Measurements from ENCODE around the gene HLF.

HLF gene

GRCh38 chr17:55284944-55285339 is 20.2 kb downstream of the HLF start:
- H3K9me3 ChIP-seq (ENCODE audit: control insufficient read depth, low read length), result no peaks in the 10 kb centered on the region
- no peak for DNase-seq
- H2BK5ac ChIP-seq (ENCODE audit: low read depth, low read length, poor library complexity, severe bottlenecking), result no peak overlapping the region
- no peaks in the 10 kb centered on the region for H3K4me1 ChIP-seq (ENCODE audit: control insufficient read depth, insufficient read depth, low read depth, low read length)
- H3K18ac ChIP-seq (ENCODE audit: low read depth in 1 of 2, low read length in 2 of 2), result no peak overlapping the region
- H3K23ac ChIP-seq (ENCODE audit: low read length in 2 of 2), result no peak overlapping the region
- no peak overlapping the region for H2AFZ ChIP-seq (ENCODE audit: low read depth, low read length)
- H2BK15ac ChIP-seq (ENCODE audit: low read depth, poor library complexity, severe bottlenecking), result no peak overlapping the region
- H3K9ac ChIP-seq (ENCODE audit: low read length), result no peak overlapping the region
- no peak overlapping the region for H2AK5ac ChIP-seq (ENCODE audit: low read length, severe bottlenecking)
- no peak overlapping the region for H3K4ac ChIP-seq (ENCODE audit: low read depth in 1 of 2, low read length in 2 of 2)
- H3K14ac ChIP-seq (ENCODE audit: low read length in 2 of 2), result no peak overlapping the region
- 67% methylated on average over 1 of the region's 2 CpGs for WGBS
- H4K91ac ChIP-seq (ENCODE audit: low read length), result no peak overlapping the region
- H3K36me3 ChIP-seq (ENCODE audit: control insufficient read depth in 1 of 2, insufficient read depth in 2 of 2, low read depth in 1 of 2, low read length in 2 of 2), result no peaks in the 10 kb centered on the region
- no peak overlapping the region for H2BK120ac ChIP-seq (ENCODE audit: low read depth, low read length)
- H3K4me3 ChIP-seq (ENCODE audit: insufficient read depth in 1 of 2, low read depth in 1 of 2, low read length in 2 of 2), result no peak overlapping the region
- H3K27me3 ChIP-seq (ENCODE audit: control insufficient read depth in 1 of 2, insufficient read depth in 1 of 2, low read length in 2 of 2), result no peaks in the 10 kb centered on the region
- H3K4me2 ChIP-seq (ENCODE audit: low read length, poor library complexity, severe bottlenecking), result no peak overlapping the region
- H2BK12ac ChIP-seq (ENCODE audit: low read length in 2 of 2), result no peak overlapping the region
- no peak overlapping the region for H3K27ac ChIP-seq (ENCODE audit: low read length, poor library complexity, severe bottlenecking)
- no peaks in the 10 kb centered on the region for H3K79me1 ChIP-seq (replicated peaks; ENCODE audit: low read length, poor library complexity, severe bottlenecking)
- no peak overlapping the region for H4K8ac ChIP-seq (ENCODE audit: low read length)

GRCh38 chr17:55285340-55286301 is 20.9 kb downstream of the HLF start:
- WGBS, result 78% methylated on average over 11 of the region's 11 CpGs
- no peak overlapping the region for H2BK15ac ChIP-seq (ENCODE audit: low read depth, poor library complexity, severe bottlenecking)

GRCh38 chr17:55286681-55287589 is 22.2 kb downstream of the HLF start:
- Histone ChIP-seq H3K9me3 (ENCODE audit: control insufficient read depth, low read length) (no peaks in the 10 kb centered on the region), H3K4me1 (ENCODE audit: control insufficient read depth, insufficient read depth, low read depth, low read length) (no peaks in the 10 kb centered on the region), H2BK12ac (ENCODE audit: low read length in 2 of 2) (no peak overlapping the region), H3K18ac (ENCODE audit: low read depth in 1 of 2, low read length in 2 of 2) (no peak overlapping the region), H3K27ac (ENCODE audit: low read length, poor library complexity, severe bottlenecking) (no peak overlapping the region), H3K4me3 (ENCODE audit: insufficient read depth in 1 of 2, low read depth in 1 of 2, low read length in 2 of 2) (no peak overlapping the region), H3K23ac (ENCODE audit: low read length in 2 of 2) (no peak overlapping the region), H3K79me1 (replicated peaks; ENCODE audit: low read length, poor library complexity, severe bottlenecking) (no peaks in the 10 kb centered on the region), H2AK5ac (ENCODE audit: low read length, severe bottlenecking) (no peak overlapping the region), H3K4me2 (ENCODE audit: low read length, poor library complexity, severe bottlenecking) (no peak overlapping the region), H3K27me3 (ENCODE audit: control insufficient read depth in 1 of 2, insufficient read depth in 1 of 2, low read length in 2 of 2) (no peaks in the 10 kb centered on the region), H3K9ac (ENCODE audit: low read length) (no peak overlapping the region), H4K8ac (ENCODE audit: low read length) (no peak overlapping the region), H4K91ac (ENCODE audit: low read length) (no peak overlapping the region), H2BK120ac (ENCODE audit: low read depth, low read length) (no peak overlapping the region), H3K14ac (ENCODE audit: low read length in 2 of 2) (no peak overlapping the region), H2BK15ac (ENCODE audit: low read depth, poor library complexity, severe bottlenecking) (no peak overlapping the region), H3K4ac (ENCODE audit: low read depth in 1 of 2, low read length in 2 of 2) (no peak overlapping the region), H3K36me3 (ENCODE audit: control insufficient read depth in 1 of 2, insufficient read depth in 2 of 2, low read depth in 1 of 2, low read length in 2 of 2) (no peaks in the 10 kb centered on the region), H2BK5ac (ENCODE audit: low read depth, low read length, poor library complexity, severe bottlenecking) (no peak overlapping the region), H2AFZ (ENCODE audit: low read depth, low read length) (no peak overlapping the region)
- 59% methylated on average over 2 of the region's 3 CpGs for WGBS
- no peak for DNase-seq

More at GRCh38 chr17:55285340-55286301, 20.9 kb downstream of the HLF start:
- Histone ChIP-seq H3K27ac (ENCODE audit: low read length, poor library complexity, severe bottlenecking) (no peak overlapping the region), H3K4me2 (ENCODE audit: low read length, poor library complexity, severe bottlenecking) (no peak overlapping the region), H3K9ac (ENCODE audit: low read length) (no peak overlapping the region), H3K79me1 (replicated peaks; ENCODE audit: low read length, poor library complexity, severe bottlenecking) (no peaks in the 10 kb centered on the region), H3K4me3 (ENCODE audit: insufficient read depth in 1 of 2, low read depth in 1 of 2, low read length in 2 of 2) (peak overlapping the region in 1 of 2 experiments; percentile 35), H3K4ac (ENCODE audit: low read depth in 1 of 2, low read length in 2 of 2) (no peak overlapping the region), H2BK5ac (ENCODE audit: low read depth, low read length, poor library complexity, severe bottlenecking) (no peak overlapping the region), H2BK120ac (ENCODE audit: low read depth, low read length) (no peak overlapping the region), H2AFZ (ENCODE audit: low read depth, low read length) (no peak overlapping the region), H3K36me3 (ENCODE audit: control insufficient read depth in 1 of 2, insufficient read depth in 2 of 2, low read depth in 1 of 2, low read length in 2 of 2) (no peaks in the 10 kb centered on the region), H4K91ac (ENCODE audit: low read length) (no peak overlapping the region), H3K4me1 (ENCODE audit: control insufficient read depth, insufficient read depth, low read depth, low read length) (no peaks in the 10 kb centered on the region), H2BK12ac (ENCODE audit: low read length in 2 of 2) (no peak overlapping the region), H3K14ac (ENCODE audit: low read length in 2 of 2) (peak overlapping the region in 1 of 2 experiments; percentile 51), H2AK5ac (ENCODE audit: low read length, severe bottlenecking) (no peak overlapping the region), H3K23ac (ENCODE audit: low read length in 2 of 2) (no peak overlapping the region), H3K18ac (ENCODE audit: low read depth in 1 of 2, low read length in 2 of 2) (no peak overlapping the region), H4K8ac (ENCODE audit: low read length) (no peak overlapping the region), H3K9me3 (ENCODE audit: control insufficient read depth, low read length) (no peaks in the 10 kb centered on the region), H3K27me3 (ENCODE audit: control insufficient read depth in 1 of 2, insufficient read depth in 1 of 2, low read length in 2 of 2) (no peaks in the 10 kb centered on the region)
- DNase-seq, result no peak

All from mesenchymal stem cell (in vitro differentiated cells and primary cell).